SK-N-SH (cell line): ENCODE measurements around the gene EMCN. TPM values are rescaled to one million over a fixed set of nuclear protein-coding genes. Genes with fewer than 3 reads are reported as not detected.
"Not testable (repeated sequence)": the region's sequence is repeated elsewhere in the genome, so short reads cannot be mapped to it uniquely, and the experiment has no call there.

Source experiments
- CTCF ChIA-PET: fragments of 300-600, 350-600 bp; formaldehyde crosslinking; extraction: SDS; loops from one replicate; lab custom pipeline; 2021; lab: Yijun Ruan, JAX
- POLR2A ChIA-PET: fragments of 350-600 bp; sonication (Branson Sonifier 250); formaldehyde crosslinking; extraction: SDS; loops from one replicate; lab custom pipeline; 2020; ENCODE audit warnings: antibody characterized with exemption, inconsistent platforms; lab: Yijun Ruan, JAX
- DNase-seq: peaks from one replicate; pipeline ENCODE4 v3.0.0; 2012
- H2AFZ ChIP-seq: fragments of 200-600 bp; sonication (generic); 2 replicates; pipeline ENCODE4 v1.8.1; 2016; ENCODE audit warnings: antibody characterized with exemption, mild to moderate bottlenecking, low read depth
- H3F3A ChIP-seq: fragments of 200-600 bp; sonication (generic); replicated peaks from 2 replicates; pipeline ENCODE3; 2016; ENCODE audit warnings: antibody characterized with exemption, mild to moderate bottlenecking; ENCODE audit not compliant: insufficient read depth
- H3K27ac ChIP-seq, 2 experiments: fragments of 200-500 bp in 1 of 2; fragments of 200-600 bp in 1 of 2; sonication (Bioruptor generic) in 1 of 2; sonication (generic), shearing (Covaris generic) in 1 of 2; 2 replicates each; pipeline versions ENCODE4 v1.5.1 to v1.6.1; 2014 to 2016; ENCODE audit warnings: low read depth in 2 of 2, inconsistent platforms in 1 of 2, low read length in 1 of 2, mild to moderate bottlenecking in 1 of 2, mixed read lengths in 1 of 2
- H3K27me3 ChIP-seq: fragments of 200-600 bp; sonication (generic), shearing (Covaris generic); 2 replicates; pipeline ENCODE4 v1.6.1; 2016; ENCODE audit warnings: mixed run types; ENCODE audit not compliant: insufficient read depth
- H3K36me3 ChIP-seq, 2 experiments: fragments of 200-500 bp in 1 of 2; fragments of 200-600 bp in 1 of 2; sonication (Bioruptor generic) in 1 of 2; sonication (generic) in 1 of 2; replicated peaks in 1 of 2; 2 replicates each; pipeline versions ENCODE3 to v1.5.1; 2014 to 2016; ENCODE audit warnings: low read length in 1 of 2, mild to moderate bottlenecking in 1 of 2; ENCODE audit not compliant: insufficient read depth in 2 of 2, control insufficient read depth in 1 of 2
- H3K4me1 ChIP-seq, 2 experiments: fragments of 200-500 bp in 1 of 2; fragments of 200-600 bp in 1 of 2; sonication (Bioruptor generic) in 1 of 2; sonication (generic), shearing (Covaris generic) in 1 of 2; 2 replicates each; pipeline versions ENCODE4 v1.5.1 to v1.6.1; 2014 to 2016; ENCODE audit warnings: low read depth in 1 of 2, low read length in 1 of 2, mixed run types in 1 of 2; ENCODE audit not compliant: insufficient read depth in 2 of 2, control insufficient read depth in 1 of 2
- H3K4me2 ChIP-seq: fragments of 200-600 bp; sonication (generic), shearing (Covaris generic); 2 replicates; pipeline ENCODE4 v1.6.1; 2017; ENCODE audit warnings: mixed run types
- H3K4me3 ChIP-seq, 2 experiments: fragments of 200-500 bp in 1 of 2; fragments of 200-600 bp in 1 of 2; sonication (Bioruptor generic) in 1 of 2; sonication (generic), shearing (Covaris generic) in 1 of 2; 2 replicates each; pipeline versions ENCODE4 v1.5.1 to v1.8.1; 2014 to 2016; ENCODE audit warnings: low read depth in 2 of 2, inconsistent platforms in 1 of 2, low read length in 1 of 2, mild to moderate bottlenecking in 1 of 2, mixed read lengths in 1 of 2, moderate library complexity in 1 of 2
- H3K79me2 ChIP-seq: fragments of 200-600 bp; sonication (generic); 2 replicates; pipeline ENCODE4 v1.8.1; 2017; ENCODE audit warnings: mild to moderate bottlenecking; ENCODE audit not compliant: insufficient read depth
- H3K9ac ChIP-seq: fragments of 200-600 bp; sonication (generic); 2 replicates; pipeline ENCODE4 v1.6.1; 2017; ENCODE audit warnings: mixed run types
- H3K9me2 ChIP-seq: fragments of 200-600 bp; sonication (generic); 2 replicates; pipeline ENCODE4 v1.6.1; 2017; ENCODE audit warnings: mixed run types
- H3K9me3 ChIP-seq: fragments of 200-600 bp; sonication (generic); 2 replicates; pipeline ENCODE4 v1.6.1; 2017; ENCODE audit warnings: mixed run types, mild to moderate bottlenecking, moderate library complexity
- H4K20me1 ChIP-seq: fragments of 200-600 bp; sonication (generic); 2 replicates; pipeline ENCODE4 v1.6.1; 2017; ENCODE audit warnings: mild to moderate bottlenecking, mixed run types; ENCODE audit not compliant: insufficient read depth
- RFX5 ChIP-seq: IDR thresholded peaks from 2 replicates; pipeline ENCODE4 v1.6.1; 2012; ENCODE audit warnings: mild to moderate bottlenecking, improper control_type of control experiment, low read length
- TEAD4 ChIP-seq: IDR thresholded peaks from 2 replicates; pipeline ENCODE4 v1.4.0; 2012; ENCODE audit warnings: mild to moderate bottlenecking, borderline replicate concordance; ENCODE audit not compliant: insufficient read depth
- YY1 ChIP-seq: IDR thresholded peaks from 2 replicates; pipeline ENCODE4 v1.4.0; 2012; ENCODE audit warnings: low read depth, mild to moderate bottlenecking
- WGBS: methylation state at CpG from one replicate; pipeline ENCODE4 v1.1.6; 2017; ENCODE audit warnings: low lambda C conversion rate; 5-methylcytosine and 5-hydroxymethylcytosine counted together
- polyA plus RNA-seq, 3 experiments: library from polyadenylated mRNA; depleted of rRNA; stranded (reverse); fragments of >200 nt; gene quantifications; 2 replicates each; pipeline ENCODE4 v1.2.3, GENCODE V29; 2012
- TF ChIP-seq, protein P1 (sequence below): IDR thresholded peaks from 2 replicates; pipeline ENCODE4 v1.4.0; 2012; ENCODE audit warnings: low read depth
- TF ChIP-seq, protein P2 (sequence below): fragments of 200-600 bp; sonication (generic); IDR thresholded peaks from 2 replicates; pipeline ENCODE4 v1.6.1; 2017; ENCODE audit warnings: antibody characterized with exemption, mild to moderate bottlenecking, moderate library complexity

Gene EMCN
- polyA plus RNA-seq, 1 of the 3 experiments (the other 2 are of a cell fraction): 0.30 TPM

DNA sequence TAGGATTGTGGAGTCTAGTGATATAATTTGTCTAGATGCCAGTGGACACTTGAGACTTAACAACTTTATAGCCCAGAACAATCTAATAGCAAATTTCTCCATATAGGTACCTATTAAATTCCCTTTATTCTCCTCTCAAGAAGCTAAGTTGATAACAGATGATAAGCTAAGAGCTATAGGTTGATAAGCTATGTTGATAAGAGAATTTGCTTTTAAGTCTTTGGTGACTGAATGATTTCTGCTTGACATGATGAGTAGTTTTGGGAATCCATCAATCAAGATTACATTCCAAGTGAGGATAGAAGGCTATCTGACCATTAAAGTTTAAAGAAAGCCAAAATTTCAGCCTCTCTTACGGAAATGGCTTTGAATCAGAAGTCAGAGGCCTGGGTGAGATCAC, 131.6 kb downstream of the EMCN start:
- no peak overlapping the region for H3K4me2 ChIP-seq
- no peak for DNase-seq

DNA sequence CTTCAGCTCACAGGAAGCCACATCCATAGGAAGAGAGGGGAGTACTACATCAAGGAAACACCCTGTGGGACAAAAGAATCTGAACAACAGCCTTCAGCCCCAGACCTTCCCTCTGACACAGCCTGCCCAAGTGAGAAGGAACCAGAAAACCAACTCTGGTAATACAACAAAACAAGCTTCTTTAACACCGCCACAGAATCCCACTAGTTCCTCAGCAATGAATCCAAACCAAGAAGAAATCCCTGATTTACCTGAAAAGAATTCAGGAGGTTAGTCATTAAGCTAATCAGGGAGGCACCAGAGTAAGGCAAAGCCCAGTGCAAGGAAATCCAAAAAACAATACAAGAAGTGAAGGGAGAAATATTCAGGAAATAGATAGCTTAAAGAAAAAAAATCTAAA, 137.4 kb downstream of the EMCN start:
- DNase-seq, H3K4me1 ChIP-seq, H3F3A ChIP-seq, H3K27me3 ChIP-seq, H3K9me3 ChIP-seq, H3K9me2 ChIP-seq, H3K79me2 ChIP-seq, H3K9ac ChIP-seq, H4K20me1 ChIP-seq, H2AFZ ChIP-seq, H3K4me2 ChIP-seq, H3K27ac ChIP-seq, POLR2A ChIA-PET, H3K36me3 ChIP-seq, H3K4me3 ChIP-seq: not testable (repeated sequence)
- CTCF ChIA-PET: interaction anchor here (0.7 to 0.9 kb wide), 2 partner anchors 8 to 11 kb away, joined by 3 to 4 read pairs; no protein-coding TSS in a partner anchor
- WGBS: 55% methylated on average over 1 of the region's 1 CpG

More for the DNA sequence above, 131.6 kb downstream of the EMCN start:
- ChIA-PET POLR2A (no interaction called here), CTCF (no interaction called here)
- no peaks in the 10 kb centered on the region for H3K4me1 ChIP-seq
- H3K9me3 ChIP-seq: no peaks in the 10 kb centered on the region
- H3K27me3 ChIP-seq: no peaks in the 10 kb centered on the region
- H3K9ac ChIP-seq: no peak overlapping the region
- no peak overlapping the region for H3K27ac ChIP-seq
- no peak for TF ChIP-seq YY1
- TF ChIP-seq TEAD4: no peak
- H3K79me2 ChIP-seq: no peaks in the 10 kb centered on the region
- H3K36me3 ChIP-seq: no peaks in the 10 kb centered on the region
- H4K20me1 ChIP-seq: no peaks in the 10 kb centered on the region
- no peak overlapping the region for H2AFZ ChIP-seq
- H3K4me3 ChIP-seq: no peak overlapping the region
- WGBS: 88% methylated on average over 1 of the region's 1 CpG
- no peaks in the 10 kb centered on the region for H3F3A ChIP-seq
- H3K9me2 ChIP-seq: no peaks in the 10 kb centered on the region

DNA sequence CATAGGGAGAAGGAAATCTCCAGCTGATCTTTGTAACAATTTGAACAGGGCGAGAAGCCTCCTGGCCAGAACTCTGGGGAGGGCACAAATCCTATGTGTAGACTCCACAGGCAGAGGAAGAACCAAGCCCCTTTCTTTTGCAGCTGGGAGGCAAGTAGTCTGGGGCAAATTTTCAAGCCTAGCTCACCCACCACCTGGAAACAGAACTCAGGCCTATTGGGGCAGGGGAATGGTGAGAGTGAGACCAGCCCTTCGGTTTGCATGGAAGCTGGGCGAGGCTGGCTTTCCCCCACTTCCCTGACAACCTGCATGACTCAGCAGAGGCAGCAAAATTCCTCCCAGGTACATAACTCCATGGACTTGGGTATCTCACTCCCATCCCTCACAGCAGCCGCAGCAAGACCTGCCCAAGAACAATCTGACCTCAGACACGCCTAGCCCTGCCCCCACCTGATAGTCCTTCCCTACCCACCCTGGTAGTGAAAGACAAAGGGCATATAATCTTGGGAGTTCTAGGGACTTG, 138.2 kb downstream of the EMCN start:
- no peak overlapping the region for H3K9ac ChIP-seq
- H3K4me3 ChIP-seq: no peak overlapping the region
- CTCF ChIA-PET: no interaction called here
- H3K27me3 ChIP-seq: no peaks in the 10 kb centered on the region
- no peaks in the 10 kb centered on the region for H3F3A ChIP-seq
- WGBS: 82% methylated on average over 5 of the region's 5 CpGs
- no peaks in the 10 kb centered on the region for H3K79me2 ChIP-seq
- no peaks in the 10 kb centered on the region for H3K9me3 ChIP-seq
- H3K27ac ChIP-seq: no peak overlapping the region
- H3K36me3 ChIP-seq: no peaks in the 10 kb centered on the region
- H4K20me1 ChIP-seq: no peaks in the 10 kb centered on the region
- no peaks in the 10 kb centered on the region for H3K9me2 ChIP-seq
- POLR2A ChIA-PET: no interaction called here
- H2AFZ ChIP-seq: no peak overlapping the region
- H3K4me1 ChIP-seq: no peaks in the 10 kb centered on the region; a peak in 1 of 4 replicates
- no peak overlapping the region for H3K4me2 ChIP-seq
- no peak for TF ChIP-seq TEAD4
- TF ChIP-seq, protein P1, sequence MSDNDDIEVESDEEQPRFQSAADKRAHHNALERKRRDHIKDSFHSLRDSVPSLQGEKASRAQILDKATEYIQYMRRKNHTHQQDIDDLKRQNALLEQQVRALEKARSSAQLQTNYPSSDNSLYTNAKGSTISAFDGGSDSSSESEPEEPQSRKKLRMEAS: no peak
- no peak for TF ChIP-seq RFX5
- TF ChIP-seq, protein P2, sequence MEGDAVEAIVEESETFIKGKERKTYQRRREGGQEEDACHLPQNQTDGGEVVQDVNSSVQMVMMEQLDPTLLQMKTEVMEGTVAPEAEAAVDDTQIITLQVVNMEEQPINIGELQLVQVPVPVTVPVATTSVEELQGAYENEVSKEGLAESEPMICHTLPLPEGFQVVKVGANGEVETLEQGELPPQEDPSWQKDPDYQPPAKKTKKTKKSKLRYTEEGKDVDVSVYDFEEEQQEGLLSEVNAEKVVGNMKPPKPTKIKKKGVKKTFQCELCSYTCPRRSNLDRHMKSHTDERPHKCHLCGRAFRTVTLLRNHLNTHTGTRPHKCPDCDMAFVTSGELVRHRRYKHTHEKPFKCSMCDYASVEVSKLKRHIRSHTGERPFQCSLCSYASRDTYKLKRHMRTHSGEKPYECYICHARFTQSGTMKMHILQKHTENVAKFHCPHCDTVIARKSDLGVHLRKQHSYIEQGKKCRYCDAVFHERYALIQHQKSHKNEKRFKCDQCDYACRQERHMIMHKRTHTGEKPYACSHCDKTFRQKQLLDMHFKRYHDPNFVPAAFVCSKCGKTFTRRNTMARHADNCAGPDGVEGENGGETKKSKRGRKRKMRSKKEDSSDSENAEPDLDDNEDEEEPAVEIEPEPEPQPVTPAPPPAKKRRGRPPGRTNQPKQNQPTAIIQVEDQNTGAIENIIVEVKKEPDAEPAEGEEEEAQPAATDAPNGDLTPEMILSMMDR: no peak
- no peak for DNase-seq
